Subcutaneous preadipocyte (primary cell): ENCODE data around the gene ADAMTS4. TPM values are rescaled to one million over a fixed set of nuclear protein-coding genes. Genes with fewer than 3 reads are reported as not detected.

Experiments
- small RNA-seq: library from RNA; depleted of rRNA; stranded (forward); fragments of <200 nt; gene quantifications from one replicate; pipeline ENCODE3, GENCODE V24; 2012
- total RNA-seq: library from RNA; depleted of rRNA; stranded (reverse); fragments of >200 nt; gene quantifications from 2 replicates; pipeline ENCODE4 v1.2.3, GENCODE V29; 2012

ADAMTS4 gene, protein sequence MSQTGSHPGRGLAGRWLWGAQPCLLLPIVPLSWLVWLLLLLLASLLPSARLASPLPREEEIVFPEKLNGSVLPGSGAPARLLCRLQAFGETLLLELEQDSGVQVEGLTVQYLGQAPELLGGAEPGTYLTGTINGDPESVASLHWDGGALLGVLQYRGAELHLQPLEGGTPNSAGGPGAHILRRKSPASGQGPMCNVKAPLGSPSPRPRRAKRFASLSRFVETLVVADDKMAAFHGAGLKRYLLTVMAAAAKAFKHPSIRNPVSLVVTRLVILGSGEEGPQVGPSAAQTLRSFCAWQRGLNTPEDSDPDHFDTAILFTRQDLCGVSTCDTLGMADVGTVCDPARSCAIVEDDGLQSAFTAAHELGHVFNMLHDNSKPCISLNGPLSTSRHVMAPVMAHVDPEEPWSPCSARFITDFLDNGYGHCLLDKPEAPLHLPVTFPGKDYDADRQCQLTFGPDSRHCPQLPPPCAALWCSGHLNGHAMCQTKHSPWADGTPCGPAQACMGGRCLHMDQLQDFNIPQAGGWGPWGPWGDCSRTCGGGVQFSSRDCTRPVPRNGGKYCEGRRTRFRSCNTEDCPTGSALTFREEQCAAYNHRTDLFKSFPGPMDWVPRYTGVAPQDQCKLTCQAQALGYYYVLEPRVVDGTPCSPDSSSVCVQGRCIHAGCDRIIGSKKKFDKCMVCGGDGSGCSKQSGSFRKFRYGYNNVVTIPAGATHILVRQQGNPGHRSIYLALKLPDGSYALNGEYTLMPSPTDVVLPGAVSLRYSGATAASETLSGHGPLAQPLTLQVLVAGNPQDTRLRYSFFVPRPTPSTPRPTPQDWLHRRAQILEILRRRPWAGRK
- 1.8 and 2.9 TPM in 2 replicates for total RNA-seq

DNA sequence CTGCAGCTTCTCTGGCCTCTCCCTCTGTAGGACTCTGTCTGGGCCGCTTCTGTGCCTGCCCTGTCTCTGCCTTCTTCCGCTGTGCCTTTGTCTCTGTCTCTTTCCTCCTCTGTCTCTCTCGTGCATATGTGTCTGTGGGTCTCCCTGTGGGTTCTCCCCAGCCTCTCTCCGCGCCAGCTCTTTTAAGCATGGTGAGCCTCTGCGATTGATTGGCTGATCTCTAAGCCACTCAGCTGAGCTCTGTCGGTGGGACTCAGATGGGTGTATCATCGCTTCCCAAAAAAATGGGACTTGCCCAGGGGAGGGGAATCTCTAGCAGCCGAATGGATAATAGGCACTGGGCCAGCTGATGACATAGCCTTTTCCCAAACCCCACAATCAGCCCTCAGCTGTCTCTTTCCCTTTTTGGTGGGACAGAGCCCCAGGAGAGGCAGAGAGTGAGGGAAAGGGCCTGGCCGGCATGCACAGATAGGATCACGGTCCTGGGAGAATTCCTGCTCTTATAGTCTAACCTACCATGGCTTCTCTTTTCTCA, at the start of gene ADAMTS4:
Gene ADAMTS4, minus strand, starts transcription at position 158 of the 535 bp plus-strand sequence. CDS start 427 bp downstream, outside the sequence.

DNA sequence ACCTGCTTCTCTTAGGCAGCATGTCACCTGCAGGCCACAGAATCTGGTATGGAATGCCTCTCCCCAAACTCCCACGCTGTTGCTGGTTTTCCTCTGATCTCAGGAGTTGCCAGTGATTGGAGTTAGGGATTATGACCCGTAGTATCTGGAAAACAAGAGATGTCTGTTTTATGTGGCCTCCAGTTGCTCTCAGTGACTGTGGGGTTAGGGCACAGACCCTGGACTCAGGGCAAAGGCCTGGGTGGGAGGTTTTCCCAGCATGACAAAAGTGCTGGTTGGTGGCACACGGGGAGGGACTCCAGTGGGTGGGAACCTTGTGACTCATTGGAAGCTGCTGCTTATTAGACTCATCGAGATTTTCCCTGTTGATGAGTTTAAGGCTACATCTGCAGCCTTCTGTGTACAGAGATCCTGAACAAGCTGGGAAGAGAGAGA, 39.2 kb upstream of the ADAMTS4 start, which contains the start of gene NR1I3:
Gene NR1I3, minus strand, starts transcription at position 165 of the 435 bp plus-strand sequence. CDS start 1,638 bp downstream, outside the sequence.

DNA sequence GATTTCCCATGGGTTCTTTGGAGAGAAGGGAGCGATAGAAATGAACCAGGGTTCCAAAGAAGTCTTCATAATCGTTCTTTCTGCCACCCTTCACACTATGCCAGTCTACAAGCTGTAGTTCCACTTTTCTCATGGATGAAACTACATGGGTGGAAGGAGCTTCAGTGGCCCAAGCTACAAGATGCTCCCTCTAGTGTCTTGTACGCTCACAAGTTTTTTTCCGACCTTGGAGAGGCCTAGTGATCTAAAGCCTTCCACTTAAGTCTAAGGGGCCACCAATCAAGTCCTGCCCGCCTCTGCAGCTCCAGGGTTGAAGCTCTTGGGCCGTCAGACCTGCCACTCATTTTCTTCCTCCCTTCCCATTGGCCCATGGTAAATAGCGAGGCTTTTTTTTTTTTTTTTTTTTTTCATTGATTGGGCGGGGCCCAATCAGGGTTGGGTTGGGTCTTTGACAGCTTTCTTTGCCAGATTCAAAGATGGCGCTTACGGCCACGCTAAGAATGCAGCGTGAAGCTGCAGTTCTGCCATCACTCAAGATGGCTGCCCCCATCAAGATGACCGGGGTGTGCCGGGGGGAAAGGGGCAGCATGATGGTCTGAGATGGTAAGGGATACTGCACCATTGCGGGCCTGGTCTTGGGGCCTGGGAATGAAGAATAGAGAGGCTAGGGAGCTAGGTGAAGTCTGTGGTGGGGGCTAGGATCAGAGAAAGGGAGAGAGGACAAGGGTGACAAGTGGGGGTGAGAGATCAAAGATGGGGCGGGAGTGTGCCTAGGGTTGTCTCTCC, 26.9 kb upstream of the ADAMTS4 start, which contains the start of gene TOMM40L:
Gene TOMM40L, plus strand, starts transcription at position 527 of the 786 bp plus-strand sequence. CDS start 430 bp downstream, outside the sequence.

DNA sequence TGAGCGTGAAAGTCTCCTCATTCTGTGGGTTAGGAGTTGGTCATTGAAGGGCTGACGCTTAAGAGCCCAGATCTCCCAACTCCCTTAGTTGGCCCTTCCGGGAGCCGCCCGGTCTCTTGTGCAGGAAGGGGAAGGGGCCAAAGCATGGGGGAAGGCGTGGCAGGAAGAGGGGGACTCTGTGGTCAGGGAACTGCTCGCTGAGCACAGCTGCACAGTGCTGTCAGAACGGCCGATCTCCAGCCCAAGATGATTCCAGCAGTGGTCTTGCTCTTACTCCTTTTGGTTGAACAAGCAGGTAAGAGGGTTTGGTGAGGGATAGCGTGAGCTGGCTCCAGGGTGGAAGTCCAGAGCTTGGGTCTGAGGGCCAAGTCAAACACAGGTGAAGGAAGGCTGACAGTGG, 16.2 kb upstream of the ADAMTS4 start, which contains the start of gene FCER1G:
Gene FCER1G, plus strand, starts transcription at position 220 of the 400 bp plus-strand sequence. Its CDS starts 27 bp downstream, at position 247.

DNA sequence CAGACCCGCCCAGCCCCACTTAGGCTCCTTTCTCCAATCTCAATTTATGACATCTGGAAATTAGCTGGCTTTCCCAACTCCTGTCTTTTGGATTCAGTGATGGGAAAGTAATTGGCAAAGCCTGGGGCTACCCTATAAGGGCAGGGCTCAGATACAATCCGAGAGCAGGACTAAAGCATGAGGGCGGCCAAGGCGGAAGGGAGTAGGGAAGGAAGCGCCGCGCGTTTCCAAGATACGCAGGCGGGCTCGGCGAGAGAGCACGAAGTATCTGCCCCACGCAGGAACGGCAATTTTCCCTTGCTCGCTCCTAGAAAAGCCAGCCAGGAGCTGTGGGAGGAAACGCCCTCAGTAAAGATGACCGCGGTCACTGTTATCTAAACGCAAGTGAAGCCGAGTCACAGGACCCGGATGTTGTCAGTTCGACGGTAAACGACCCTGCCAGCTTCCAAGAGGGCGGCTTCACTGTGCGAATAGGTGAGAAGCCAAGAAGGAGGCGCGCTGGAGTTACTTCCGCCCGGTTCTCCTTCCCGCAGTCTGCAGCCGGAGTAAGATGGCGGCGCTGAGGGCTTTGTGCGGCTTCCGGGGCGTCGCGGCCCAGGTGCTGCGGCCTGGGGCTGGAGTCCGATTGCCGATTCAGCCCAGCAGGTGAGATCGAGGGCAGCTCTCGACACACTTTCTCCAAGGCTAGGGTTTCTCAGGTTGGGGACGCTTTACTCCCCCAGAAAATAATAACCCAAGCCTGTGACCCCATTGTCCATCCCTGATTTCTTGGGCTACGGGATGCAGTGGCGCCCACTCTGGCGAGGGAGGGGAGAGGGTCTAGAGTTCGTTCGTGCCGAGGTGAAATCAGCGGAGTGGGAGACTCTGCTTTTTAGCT, 3.2 kb upstream of the ADAMTS4 start, which contains the start of gene NDUFS2:
Gene NDUFS2, plus strand, starts transcription at position 532 of the 877 bp plus-strand sequence. Its CDS starts 19 bp downstream, at position 551.

DNA sequence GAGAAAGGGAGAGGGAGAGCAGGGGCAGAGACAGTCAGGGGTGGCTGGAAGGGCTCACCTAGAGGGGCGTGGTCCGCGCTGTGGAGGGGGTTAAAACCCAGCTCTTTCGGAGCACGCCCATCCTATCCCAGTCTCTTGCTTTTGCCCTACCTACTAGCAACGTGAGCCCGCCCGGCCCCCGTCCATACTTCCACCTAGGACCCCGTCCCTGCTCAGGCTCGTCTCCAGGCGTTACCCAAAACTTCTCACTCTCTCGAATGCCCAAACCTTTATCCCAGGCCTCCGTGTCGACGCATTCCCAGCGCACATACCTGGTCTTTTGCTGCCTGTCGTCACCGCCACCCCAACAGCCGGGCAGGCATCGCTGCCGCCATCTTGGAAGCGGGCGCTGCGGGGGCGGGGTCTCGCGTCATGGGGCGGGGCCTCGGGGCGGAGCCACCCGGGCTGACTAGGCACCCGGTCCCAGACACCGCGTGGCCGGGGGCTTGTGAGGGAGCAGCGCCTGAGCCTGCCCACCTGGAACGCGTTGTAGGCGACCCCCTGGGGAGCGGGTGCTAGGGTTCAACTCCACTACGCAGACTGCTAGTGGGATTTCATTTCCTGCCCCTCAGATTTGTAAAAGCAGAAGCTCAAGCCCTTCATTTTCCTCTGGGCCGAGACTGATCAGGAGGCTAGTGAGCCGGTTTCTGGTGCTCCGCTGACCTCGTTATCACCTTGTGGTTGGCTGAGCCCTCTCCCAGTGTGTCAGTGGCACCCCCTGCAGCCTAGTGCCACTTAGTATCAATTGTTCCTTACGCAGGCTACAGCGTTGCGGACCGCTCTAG, 21.5 kb downstream of the ADAMTS4 start, which contains the start of gene B4GALT3:
Gene B4GALT3, minus strand, starts transcription at position 396 of the 824 bp plus-strand sequence. CDS start 1,447 bp downstream, outside the sequence.

DNA sequence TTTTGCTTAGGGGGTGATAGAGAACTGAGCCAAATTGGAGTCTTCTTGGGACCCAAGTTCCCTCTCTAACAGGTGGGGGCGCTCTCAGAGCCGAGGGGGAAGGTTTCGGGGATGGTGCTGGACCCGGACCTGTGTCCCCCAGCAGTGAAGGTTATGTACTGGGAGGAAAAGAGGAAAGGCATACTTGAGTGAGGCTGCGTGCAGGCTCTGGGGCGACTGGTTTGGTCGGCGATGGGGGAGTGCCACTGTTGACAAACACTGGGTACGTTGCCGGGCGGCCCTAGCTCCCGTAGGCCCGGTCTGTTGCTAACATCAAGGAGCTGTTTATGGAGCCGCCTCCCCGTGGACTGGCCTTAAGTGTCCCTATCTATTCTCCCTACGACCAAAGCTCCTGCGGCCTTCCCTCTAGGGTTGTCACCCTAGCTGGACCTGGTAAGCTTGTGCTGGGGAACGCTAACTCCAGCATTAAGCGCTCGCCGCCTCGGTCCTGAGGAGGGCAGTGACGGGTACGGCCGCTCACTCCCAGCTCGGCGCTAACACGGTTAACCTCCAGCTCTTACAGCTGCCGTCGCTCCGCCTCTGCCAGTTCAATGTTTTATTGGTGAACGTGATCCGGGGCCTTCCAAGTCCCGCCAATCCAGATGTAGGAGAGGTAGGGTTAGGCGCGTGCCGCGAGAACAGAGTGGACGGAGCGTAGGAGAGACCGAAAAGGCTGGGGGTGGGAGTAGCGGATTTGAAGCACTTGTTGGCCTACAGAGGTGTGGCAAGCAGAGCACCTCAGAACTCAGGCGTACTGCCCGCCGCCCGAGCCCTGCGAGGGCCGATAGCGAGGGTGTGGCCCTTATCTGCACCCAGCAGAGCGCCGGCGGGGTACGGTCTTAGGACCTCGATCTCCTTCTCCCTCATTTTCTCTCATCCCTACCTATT, 32.8 kb downstream of the ADAMTS4 start, which contains the start of gene PPOX:
Gene PPOX, plus strand, starts transcription at position 685 of the 927 bp plus-strand sequence. CDS start 422 bp downstream, outside the sequence.

DNA sequence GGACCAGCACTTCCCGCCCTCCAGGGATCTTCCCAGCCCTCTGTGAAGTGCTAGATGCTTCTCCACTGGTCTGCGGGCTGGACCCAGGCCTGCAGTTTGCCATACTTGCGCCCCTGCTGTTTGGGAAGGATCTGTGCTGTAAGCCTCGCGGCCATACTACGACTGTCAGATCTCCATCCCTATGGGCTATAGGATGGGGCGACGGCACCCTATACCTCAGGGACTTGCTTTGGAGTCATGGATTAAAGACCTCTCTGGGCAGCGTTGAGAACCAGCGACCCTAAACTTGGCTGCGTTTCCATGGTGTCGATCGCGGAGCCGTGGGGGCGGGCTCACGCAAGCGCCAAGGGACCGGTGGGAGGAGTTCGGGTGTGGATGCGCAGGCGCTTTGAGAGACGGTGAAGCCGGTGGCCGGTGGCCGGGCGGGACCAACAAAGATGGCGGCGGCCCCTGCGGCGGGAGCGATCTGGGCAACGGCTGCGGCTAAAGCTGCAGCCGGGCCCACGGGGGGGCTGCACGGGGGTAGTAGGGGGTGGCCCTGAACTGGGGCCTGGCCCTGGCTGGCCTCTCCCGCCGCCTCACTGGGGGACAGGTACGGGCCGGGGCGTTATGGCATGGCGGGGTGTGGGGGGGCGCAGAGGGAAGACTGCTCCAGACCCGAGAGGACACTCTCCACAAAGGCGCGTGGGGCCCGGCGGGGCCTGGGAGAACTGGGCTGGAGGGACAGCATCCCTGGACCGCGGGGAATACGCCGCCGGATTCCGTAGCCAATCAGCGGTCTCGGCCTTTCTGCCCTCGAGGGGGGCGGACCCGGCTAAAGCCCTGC, 39.6 kb downstream of the ADAMTS4 start, which contains the start of gene USP21:
Gene USP21, plus strand, starts transcription at position 414 of the 826 bp plus-strand sequence. CDS start 1,141 bp downstream, outside the sequence.

DNA sequence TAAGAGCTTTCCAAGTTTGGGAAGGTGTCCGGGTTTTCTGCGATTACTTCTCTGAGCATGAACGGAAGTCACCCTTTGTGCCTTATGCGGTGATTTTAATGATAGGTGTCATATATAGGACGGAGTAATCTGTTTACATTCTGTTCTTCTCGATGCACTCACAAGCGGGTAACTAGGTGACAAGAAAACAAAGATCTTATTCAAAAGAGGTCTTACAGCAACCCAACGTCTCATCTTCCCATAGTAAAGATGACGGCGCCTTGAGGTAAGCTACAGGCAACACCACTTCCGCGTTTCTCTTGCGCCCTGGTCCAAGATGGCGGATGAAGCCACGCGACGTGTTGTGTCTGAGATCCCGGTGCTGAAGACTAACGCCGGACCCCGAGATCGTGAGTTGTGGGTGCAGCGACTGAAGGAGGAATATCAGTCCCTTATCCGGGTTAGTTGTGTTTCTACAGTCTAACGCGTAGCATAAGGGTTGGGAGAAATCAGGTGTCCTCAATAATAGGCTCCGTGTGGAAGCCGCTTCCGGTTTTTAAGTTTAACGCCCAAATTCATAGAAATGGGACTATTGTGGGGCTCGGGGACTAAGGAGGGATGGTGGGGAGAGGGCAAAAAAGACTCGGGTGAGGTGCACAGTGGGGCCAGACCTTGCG, 45.0 kb downstream of the ADAMTS4 start, which contains the start of gene UFC1:
Gene UFC1, plus strand, starts transcription at position 297 of the 656 bp plus-strand sequence. Its CDS starts 20 bp downstream, at position 317.

Small RNAs within 50 kb of the gene (small RNA-seq; reads per million reads assigned to genes)
- gene RF01225: not detected

Other genes starting within 250 kb of the ADAMTS4 start
- not detected in 2 replicates for gene ITLN2, start 244.2 kb downstream of the ADAMTS4 start, total RNA-seq
- gene F11R, start 177.9 kb downstream of the ADAMTS4 start, total RNA-seq: under 0.01 and 0.20 TPM in 2 replicates
- 0.39 and 0.73 TPM in 2 replicates for gene TSTD1, start 160.1 kb downstream of the ADAMTS4 start, total RNA-seq
- gene USF1, start 153.1 kb downstream of the ADAMTS4 start, total RNA-seq: 43.7 and 44.0 TPM in 2 replicates
- not detected in 2 replicates for gene ARHGAP30, start 129.2 kb downstream of the ADAMTS4 start, total RNA-seq
- gene NECTIN4, start 109.5 kb downstream of the ADAMTS4 start, total RNA-seq: 0.20 TPM in 1 of 2 replicates, not detected in the other
- 0.20 and 0.73 TPM in 2 replicates for gene KLHDC9, start 100.7 kb downstream of the ADAMTS4 start, total RNA-seq
- 16.0 and 25.4 TPM in 2 replicates for gene PFDN2, start 81.0 kb downstream of the ADAMTS4 start, total RNA-seq
- gene NIT1, start 80.9 kb downstream of the ADAMTS4 start, total RNA-seq: 17.3 and 19.5 TPM in 2 replicates
- 23.3 and 27.2 TPM in 2 replicates for gene DEDD, start 66.4 kb downstream of the ADAMTS4 start, total RNA-seq
- 42.8 and 63.6 TPM in 2 replicates for gene UFC1, start 45.1 kb downstream of the ADAMTS4 start, total RNA-seq
- 8.1 and 8.6 TPM in 2 replicates for gene USP21, start 39.6 kb downstream of the ADAMTS4 start, total RNA-seq
- 8.8 and 10.8 TPM in 2 replicates for gene PPOX, start 32.6 kb downstream of the ADAMTS4 start, total RNA-seq
- gene B4GALT3, start 21.5 kb downstream of the ADAMTS4 start, total RNA-seq: 12.1 and 20.3 TPM in 2 replicates
- gene NDUFS2, start 3.3 kb upstream of the ADAMTS4 start, total RNA-seq: 98.5 and 108 TPM in 2 replicates
- 0.59 TPM in 1 of 2 replicates, not detected in the other for gene FCER1G, start 16.2 kb upstream of the ADAMTS4 start, total RNA-seq
- gene APOA2, start 24.6 kb upstream of the ADAMTS4 start, total RNA-seq: not detected in 2 replicates
- gene TOMM40L, start 27.0 kb upstream of the ADAMTS4 start, total RNA-seq: 8.5 and 10.4 TPM in 2 replicates
- gene NR1I3, start 39.1 kb upstream of the ADAMTS4 start, total RNA-seq: not detected in 2 replicates
- gene PCP4L1, start 59.7 kb upstream of the ADAMTS4 start, total RNA-seq: not detected in 2 replicates
- 1.8 and 2.9 TPM in 2 replicates for gene MPZ, start 110.9 kb upstream of the ADAMTS4 start, total RNA-seq
- 23.7 and 27.2 TPM in 2 replicates for gene SDHC, start 115.3 kb upstream of the ADAMTS4 start, total RNA-seq
- not detected in 2 replicates for gene CFAP126, start 168.8 kb upstream of the ADAMTS4 start, total RNA-seq